HCT116 (cell line): ENCODE data around the gene ANKRD7. TPM values are rescaled to one million over a fixed set of nuclear protein-coding genes. Genes with fewer than 3 reads are reported as not detected.

Experiments
- ATAC-seq: fragments of 200-7000 bp; cut with Tn5 transposase; 2 replicates; pipeline ENCODE4 v1.9.1; 2020; ENCODE audit warnings: mild to moderate bottlenecking, moderate library complexity
- BruUV-seq: library from RNA; stranded (reverse); fragments of 400-500 nt; replicated peaks from 2 replicates; lab custom pipeline; 2021; lab: Mats Ljungman, UMichigan
- CTCF ChIA-PET: fragments of 300-600 bp; sonication (Branson Sonifier 250); formaldehyde crosslinking; loops from one replicate; lab custom pipeline; 2021; ENCODE audit warnings: antibody characterized with exemption; lab: Charles Lee
- POLR2A ChIA-PET: fragments of 300-600, 350-600 bp; sonication (Branson Sonifier 250); formaldehyde crosslinking; loops from one replicate; lab custom pipeline; 2021; ENCODE audit warnings: antibody characterized with exemption; lab: Charles Lee
- RAD21 ChIA-PET, 2 experiments: fragments of 300-600 bp; sonication (Branson Sonifier 250); formaldehyde crosslinking; loops; one replicate each; lab custom pipeline; 2023; ENCODE audit warnings: low total read pairs in 2 of 2; ENCODE audit not compliant: uncharacterized antibody in 2 of 2, unreplicated experiment in 2 of 2, low non-redundant PET in 1 of 2; lab: Charles Lee
- DNase-seq: peaks from one replicate; pipeline ENCODE4 v3.0.0-alpha.2; 2010; ENCODE audit warnings: low read depth, low spot score
- H2AFZ ChIP-seq: fragments of 200-600 bp; shearing (Covaris generic), sonication (generic); 2 replicates; pipeline ENCODE4 v1.6.1; 2017; ENCODE audit warnings: low read depth, mixed run types, mixed read lengths, antibody characterized with exemption, low read length; ENCODE audit not compliant: poor library complexity, severe bottlenecking
- H3K27ac ChIP-seq: 2 replicates; pipeline ENCODE4 v1.5.1; 2012; ENCODE audit warnings: low read depth, low read length
- H3K27me3 ChIP-seq: fragments of 200-600 bp; sonication (generic); 2 replicates; pipeline ENCODE4 v1.6.1; 2016; ENCODE audit warnings: mixed run types, low read length, mixed read lengths; ENCODE audit not compliant: insufficient read depth
- H3K36me3 ChIP-seq, 2 experiments: fragments of 200-500 bp in 1 of 2; fragments of 200-600 bp in 1 of 2; sonication (Bioruptor generic) in 1 of 2; sonication (generic) in 1 of 2; 2 replicates each; pipeline versions ENCODE4 v1.5.1 to v1.6.1; 2014 to 2016; ENCODE audit warnings: low read length in 2 of 2, inconsistent platforms in 1 of 2, mixed read lengths in 1 of 2, mixed run types in 1 of 2; ENCODE audit not compliant: insufficient read depth in 2 of 2, control insufficient read depth in 1 of 2
- H3K4me1 ChIP-seq, 2 experiments: fragments of 200-600 bp in 1 of 2; sonication (generic) in 1 of 2; 2 replicates each; pipeline versions ENCODE4 v1.5.1 to v1.6.1; 2012 to 2017; ENCODE audit warnings: low read length in 2 of 2, inconsistent platforms in 1 of 2, mild to moderate bottlenecking in 1 of 2, mixed read lengths in 1 of 2, mixed run types in 1 of 2, moderate library complexity in 1 of 2; ENCODE audit not compliant: insufficient read depth in 2 of 2, control insufficient read depth in 1 of 2
- H3K4me2 ChIP-seq: fragments of 200-600 bp; sonication (generic); 2 replicates; pipeline ENCODE4 v1.6.1; 2017; ENCODE audit warnings: mixed run types, low read length, mixed read lengths
- H3K4me3 ChIP-seq, 2 experiments: fragments of 200-600 bp in 1 of 2; sonication (generic) in 1 of 2; replicated peaks in 1 of 2; 2 replicates each; pipeline ENCODE4 v1.5.1; 2011 to 2016; ENCODE audit warnings: low read length in 2 of 2, control low read depth in 1 of 2, low read depth in 1 of 2, mild to moderate bottlenecking in 1 of 2, mixed read lengths in 1 of 2, mixed run types in 1 of 2
- H3K79me2 ChIP-seq: fragments of 200-600 bp; sonication (generic); 2 replicates; pipeline ENCODE4 v1.6.1; 2017; ENCODE audit warnings: mild to moderate bottlenecking, mixed run types, low read length, moderate library complexity, mixed read lengths; ENCODE audit not compliant: insufficient read depth
- H3K9ac ChIP-seq: fragments of 200-600 bp; sonication (generic); 2 replicates; pipeline ENCODE4 v1.6.1; 2016; ENCODE audit warnings: low read length, mixed read lengths
- H3K9me2 ChIP-seq: fragments of 200-600 bp; sonication (generic), shearing (Covaris generic); 2 replicates; pipeline ENCODE4 v1.6.1; 2017; ENCODE audit warnings: mixed run types, mild to moderate bottlenecking, moderate library complexity; ENCODE audit not compliant: insufficient read depth
- H3K9me3 ChIP-seq, 2 experiments: fragments of 200-500 bp in 1 of 2; fragments of 200-600 bp in 1 of 2; sonication (Bioruptor generic) in 1 of 2; sonication (generic) in 1 of 2; 2 replicates each; pipeline ENCODE4 v1.6.1; 2014 to 2017; ENCODE audit warnings: low read length in 2 of 2, mixed read lengths in 2 of 2, inconsistent platforms in 1 of 2, low read depth in 1 of 2, mild to moderate bottlenecking in 1 of 2, mixed run types in 1 of 2, moderate library complexity in 1 of 2; ENCODE audit not compliant: control insufficient read depth in 1 of 2, insufficient read depth in 1 of 2
- H4K20me1 ChIP-seq: fragments of 200-600 bp; sonication (generic), shearing (Covaris generic); 2 replicates; pipeline ENCODE4 v1.6.1; 2017; ENCODE audit warnings: mixed run types, mild to moderate bottlenecking, moderate library complexity; ENCODE audit not compliant: insufficient read depth
- CTCF ChIP-seq, 3 experiments: fragments of 200-600 bp in 1 of 3; sonication (generic) in 1 of 3; IDR thresholded peaks in 2 of 3; conservative IDR thresholded peaks in 1 of 3; 2 replicates each; pipeline ENCODE4 v1.5.1; 2012 to 2017; ENCODE audit warnings: low read depth in 2 of 3, low read length in 2 of 3, antibody characterized with exemption in 1 of 3, borderline replicate concordance in 1 of 3, control low read depth in 1 of 3, mild to moderate bottlenecking in 1 of 3, mixed read lengths in 1 of 3, mixed run types in 1 of 3, moderate library complexity in 1 of 3; ENCODE audit not compliant: insufficient read depth in 1 of 3
- EGR1 ChIP-seq: IDR thresholded peaks from 2 replicates; pipeline ENCODE4 v1.6.1; 2012; ENCODE audit warnings: low read depth
- EZH2 ChIP-seq: fragments of 200-600 bp; sonication (generic); IDR thresholded peaks from 2 replicates; pipeline ENCODE4 v1.6.1; 2017; ENCODE audit warnings: antibody characterized with exemption, mixed run types
- POLR2AphosphoS5 ChIP-seq: IDR thresholded peaks from 2 replicates; pipeline ENCODE4 v1.6.1; 2011; ENCODE audit warnings: mild to moderate bottlenecking, low read depth, low read length, moderate library complexity
- RAD21 ChIP-seq: IDR thresholded peaks from 2 replicates; pipeline ENCODE4 v1.6.1; 2012; ENCODE audit warnings: low read depth, mild to moderate bottlenecking
- SIN3A ChIP-seq: IDR thresholded peaks from 2 replicates; pipeline ENCODE4 v1.6.1; 2012; ENCODE audit warnings: low read depth
- YY1 ChIP-seq: IDR thresholded peaks from 2 replicates; pipeline ENCODE4 v1.6.1; 2011; ENCODE audit warnings: low read length, low read depth, moderate library complexity, mild to moderate bottlenecking; ENCODE audit not compliant: insufficient replicate concordance; ENCODE audit errors: extremely low read depth
- ZNF274 ChIP-seq: fragments of 200-500 bp; sonication (Bioruptor generic); IDR thresholded peaks from 2 replicates; pipeline ENCODE4 v1.6.1; 2014; ENCODE audit warnings: mild to moderate bottlenecking, low read depth, low read length, inconsistent platforms
- intact Hi-C: fragments of 100-400 bp; cut with micrococcal nuclease; formaldehyde crosslinking; loops from 2 replicates; pipeline ENCODE4 v1.10.0; 2022
- total RNA-seq: library from RNA; stranded (reverse); gene quantifications from one replicate; pipeline ENCODE4 v1.2.1, GENCODE V29; 2021; ENCODE audit not compliant: unreplicated experiment

The ANKRD7 gene
- total RNA-seq, 1 experiment from 2014 or later, result not detected

DNA sequence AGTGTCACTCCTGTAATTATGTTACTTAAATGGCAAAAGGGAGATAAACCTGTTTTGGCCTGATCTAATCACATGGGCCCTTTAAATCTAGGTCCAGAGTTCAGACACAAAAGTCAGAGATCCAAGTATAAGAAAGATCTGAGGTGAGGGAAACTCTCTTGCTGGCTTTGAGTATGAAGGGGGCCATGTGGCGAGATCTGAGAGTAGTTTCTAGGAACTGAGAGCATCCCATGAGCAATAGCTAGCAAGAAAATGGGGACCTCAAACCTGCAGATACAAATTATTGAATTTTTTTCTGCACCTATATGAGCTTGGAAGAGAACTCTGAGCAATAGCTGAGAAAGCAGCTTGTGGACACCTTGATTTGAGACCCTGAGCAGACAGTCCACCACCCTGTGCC lies 27.6 kb downstream of the ANKRD7 start (continued):
- TF ChIP-seq YY1, result no peak
- TF ChIP-seq POLR2AphosphoS5, result no peak
- TF ChIP-seq, all 23 proteins: peak for 0

GRCh38 chr7:118259115-118259514 lies 34.6 kb downstream of the ANKRD7 start:
- BruUV-seq, result no TSS peak
- TF ChIP-seq ZNF274 (no peak), SIN3A (no peak), RAD21 (peak; percentile 59), EZH2 (no peak), CTCF (IDR thresholded peaks at IDR 0.05 in 2 of 3, conservative IDR thresholded peaks at IDR 0.05 in 1 of 3; ENCODE audit: borderline replicate concordance in 1 of 3, insufficient read depth in 1 of 3, low read depth in 2 of 3, low read length in 2 of 3) (peak in 1 of 3 experiments; percentile 28; a peak in 2 of 6 replicates), EGR1 (no peak)
- TF ChIP-seq, all 23 proteins: peak for 2
- Histone ChIP-seq H3K9me2 (no peaks in the 10 kb centered on the region), H3K4me3 (no peak overlapping the region), H2AFZ (no peak overlapping the region), H3K36me3 (no peaks in the 10 kb centered on the region), H3K27ac (no peak overlapping the region), H4K20me1 (no peaks in the 10 kb centered on the region), H3K27me3 (no peaks in the 10 kb centered on the region), H3K9ac (no peak overlapping the region), H3K4me1 (no peaks in the 10 kb centered on the region), H3K9me3 (no peaks in the 10 kb centered on the region), H3K79me2 (no peaks in the 10 kb centered on the region), H3K4me2 (no peak overlapping the region)
- DNase-seq (no peak), ATAC-seq (no peak)
- CTCF ChIA-PET, result no interaction called here
- RAD21 ChIA-PET, result no interaction called here
- POLR2A ChIA-PET, result no interaction called here
- intact Hi-C loops, result loop anchor here (10.0 kb wide), 2 partner anchors 326 to 916 kb away; no protein-coding TSS in a partner anchor
